ENCODE data around the gene P4HB. TPM values are rescaled to one million over a fixed set of nuclear protein-coding genes. Genes with fewer than 3 reads are reported as not detected.

Gene P4HB
- total and polyA plus RNA-seq, 2 of the 4 experiments (the other 2 are of a cell fraction) = 599 to 932 TPM

GRCh38 chr17:81845361-81845760 lies 15.0 kb downstream of the P4HB start:
- H3K27me3 ChIP-seq (ENCODE audit: control insufficient read depth, insufficient read depth, low read length) = no peaks in the 10 kb centered on the region
- ATAC-seq (ENCODE audit: low read depth) = no peak
- no peak overlapping the region for H2AK5ac ChIP-seq (ENCODE audit: low read depth, low read length)
- dilution Hi-C loops (cut with HindIII; ENCODE audit: low sequenced_read_pairs, unreplicated experiment) = no loop called here
- no peak overlapping the region for H3K14ac ChIP-seq (replicated peaks; ENCODE audit: low read depth, low read length)
- no peak overlapping the region for H3K4ac ChIP-seq (ENCODE audit: low read depth, low read length)
- TF ChIP-seq RCOR1 (IDR thresholded peaks at IDR 0.05; ENCODE audit: insufficient replicate concordance, low read length) = no peak
- TF ChIP-seq, protein P1, sequence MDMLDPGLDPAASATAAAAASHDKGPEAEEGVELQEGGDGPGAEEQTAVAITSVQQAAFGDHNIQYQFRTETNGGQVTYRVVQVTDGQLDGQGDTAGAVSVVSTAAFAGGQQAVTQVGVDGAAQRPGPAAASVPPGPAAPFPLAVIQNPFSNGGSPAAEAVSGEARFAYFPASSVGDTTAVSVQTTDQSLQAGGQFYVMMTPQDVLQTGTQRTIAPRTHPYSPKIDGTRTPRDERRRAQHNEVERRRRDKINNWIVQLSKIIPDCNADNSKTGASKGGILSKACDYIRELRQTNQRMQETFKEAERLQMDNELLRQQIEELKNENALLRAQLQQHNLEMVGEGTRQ (IDR thresholded peaks at IDR 0.05; ENCODE audit: low read depth, low read length) = no peak
- TF ChIP-seq BHLHE40 (IDR thresholded peaks at IDR 0.05; ENCODE audit: low read depth, low read length) = no peak
- TF ChIP-seq CEBPB (IDR thresholded peaks at IDR 0.05; ENCODE audit: low read depth, low read length) = no peak
- TF ChIP-seq MAFK (IDR thresholded peaks at IDR 0.05; ENCODE audit: low read depth, low read length) = no peak
- TF ChIP-seq CHD1 (IDR thresholded peaks at IDR 0.05; ENCODE audit: low read depth, low read length) = no peak
- TF ChIP-seq MXI1 (IDR thresholded peaks at IDR 0.05; ENCODE audit: borderline replicate concordance, low read depth, low read length) = no peak
- TF ChIP-seq NFE2L2 (IDR thresholded peaks at IDR 0.05; ENCODE audit: low read depth, low read length) = no peak
- peaks cover 49% of the 10 kb centered on the region for H4K20me1 ChIP-seq (ENCODE audit: insufficient read depth, low read length)
- ChIA-PET CTCF (no interaction called here), POLR2A (ENCODE audit: unreplicated experiment) (interaction anchor here (1.0 kb wide), 1 partner anchor 10 kb away, joined by 3 read pairs; no protein-coding TSS in a partner anchor)
- no peak overlapping the region for H3K23ac ChIP-seq (ENCODE audit: low read depth, low read length)
- no peak overlapping the region for H3K4me2 ChIP-seq (ENCODE audit: low read depth, low read length)
- 96% methylated on average over 11 of the region's 13 CpGs; no CpG with 5 or more reads in 1 of the 2 experiments for WGBS, 2 experiments (ENCODE audit: extremely low coverage in 2 of 2, insufficient read length in 1 of 2)
- no peak overlapping the region for H2BK15ac ChIP-seq (ENCODE audit: low read depth, low read length)
- H3K9ac ChIP-seq (ENCODE audit: low read depth, low read length) = no peak overlapping the region
- no peak overlapping the region for H3K4me3 ChIP-seq (ENCODE audit: insufficient read depth, low read depth, low read length)
- no peak overlapping the region for H4K5ac ChIP-seq (ENCODE audit: low read depth, low read length)
- H3K18ac ChIP-seq (ENCODE audit: low read depth, low read length) = no peak overlapping the region
- no peak overlapping the region for H4K8ac ChIP-seq (ENCODE audit: low read depth in 2 of 2, low read length in 2 of 2)
- H3K27ac ChIP-seq (ENCODE audit: insufficient read depth, low read length) = no peak overlapping the region
- H3K9me3 ChIP-seq (ENCODE audit: control insufficient read depth, insufficient read depth, low read length) = no peaks in the 10 kb centered on the region
- H4K91ac ChIP-seq (ENCODE audit: insufficient read depth, low read depth, low read length) = no peak overlapping the region
- H3K36me3 ChIP-seq (ENCODE audit: control insufficient read depth, insufficient read depth, low read length) = peaks cover 62% of the 10 kb centered on the region
- H3K56ac ChIP-seq (ENCODE audit: extremely low read depth, insufficient read depth, low read length) = no peak overlapping the region
- H2BK20ac ChIP-seq (ENCODE audit: low read depth, low read length) = no peak overlapping the region
- no TSS peak for BruUV-seq (replicated peaks)
- in situ Hi-C loops (cut with MboI; ENCODE audit: low sequenced_read_pairs) = no loop called here
- H3K9me1 ChIP-seq (ENCODE audit: insufficient read depth, low read length) = no peaks in the 10 kb centered on the region
- H2BK5ac ChIP-seq (ENCODE audit: low read depth, low read length, poor library complexity, severe bottlenecking) = no peak overlapping the region
- intact Hi-C loops (cut with micrococcal nuclease) = no loop called here
- H3K79me1 ChIP-seq (ENCODE audit: low read depth in 1 of 2, low read length in 2 of 2) = peaks cover 4 to 37% of the 10 kb centered on the region in 2 experiments
- no peaks in the 10 kb centered on the region for H3K4me1 ChIP-seq (ENCODE audit: control insufficient read depth, insufficient read depth, low read length)
- no peak overlapping the region for H2BK120ac ChIP-seq (ENCODE audit: low read depth, low read length)
- no peak overlapping the region for H2AFZ ChIP-seq (replicated peaks; ENCODE audit: low read length, poor library complexity)
- DNase-seq = no peak
- peak overlapping the region; percentile 78 for H2AK9ac ChIP-seq (replicated peaks; ENCODE audit: low read depth, low read length, poor library complexity)
